Psoas muscle (tissue), 8 donors: ENCODE results near the gene TIMM44. TPM values are rescaled to one million over a fixed set of nuclear protein-coding genes. Genes with fewer than 3 reads are reported as not detected.

ENCODE experiments used
- ATAC-seq, 4 donors: fragments of 200-7000 bp; cut with Tn5 transposase; one replicate each; pipeline ENCODE4 v1.9.1; 2020; ENCODE audit warnings: moderate library complexity in 3 of 4, mild to moderate bottlenecking in 2 of 4
- DNase-seq, 2 donors: peaks; one replicate each; pipeline ENCODE4 v3.0.0-alpha.2; 2020
- H3K27ac ChIP-seq: fragments of 200-600 bp; one replicate; pipeline ENCODE4 v1.8.0; 2022
- H3K27me3 ChIP-seq, 3 donors: fragments of 200-600 bp in 1 of 3; one replicate each; pipeline versions ENCODE4 v1.6.1 to v1.8.0; 2013 to 2022; ENCODE audit warnings: low read length in 2 of 3, mild to moderate bottlenecking in 2 of 3, moderate library complexity in 1 of 3; ENCODE audit not compliant: insufficient read depth in 3 of 3
- H3K36me3 ChIP-seq, 2 donors: fragments of 200-600 bp in 1 of 2; one replicate each; pipeline versions ENCODE4 v1.6.1 to v1.8.0; 2013 to 2022; ENCODE audit warnings: low read depth in 1 of 2, mild to moderate bottlenecking in 1 of 2, moderate library complexity in 1 of 2; ENCODE audit not compliant: insufficient read depth in 1 of 2
- H3K4me1 ChIP-seq: fragments of 200-600 bp; one replicate; pipeline ENCODE4 v1.8.0; 2022
- H3K4me3 ChIP-seq: fragments of 200-600 bp; one replicate; pipeline ENCODE4 v1.8.0; 2022; ENCODE audit warnings: mild to moderate bottlenecking
- H3K9me3 ChIP-seq: fragments of 200-600 bp; one replicate; pipeline ENCODE4 v1.8.0; 2022
- CTCF ChIP-seq: fragments of 200-600 bp; IDR thresholded peaks from one replicate; pipeline ENCODE4 v1.8.0; 2022; ENCODE audit warnings: antibody characterized with exemption
- WGBS, 3 donors: extraction: QIAGEN DNeasy Blood & Tissue Kit; methylation state at CpG; one replicate each; pipeline versions ENCODE4 v1.1.6 to v1.1.7; 2013; 5-methylcytosine and 5-hydroxymethylcytosine counted together
- intact Hi-C, 2 donors: fragments of 100-400 bp; cut with DNase I; formaldehyde crosslinking; loops; one replicate each; pipeline versions ENCODE4 v1.11.0 to v1.14.2; 2022
- polyA plus RNA-seq, 3 donors: library from polyadenylated mRNA; stranded (reverse); fragments of 200-250 nt; gene quantifications; one replicate each; pipeline ENCODE4 v1.2.3, GENCODE V29; 2013
- total RNA-seq, 4 donors: library from RNA; stranded (reverse); fragmentation: NEBNext Ultra II Directional in 2 of 4; extraction: Animal tissue kit (Norgen Biotek cat#: 25700) in 2 of 4; gene quantifications; one replicate each; pipeline versions ENCODE4 v1.2.1 to v1.2.4, GENCODE V29; 2021 to 2023
- donor health status: healthy with polysubstance abuse.
- donor health status: DM: no; HTN: no; CAD: no; lungs with moderate emphysema.
- donor health status: Bipolar disorder and iron deficiency.
- donor health status: healthy.
- donor health status: DM: yes; HTN: yes; CAD: no.
- donor health status: DM: no; HTN: no; CAD: no.
- donor health status: DM: no; HTN: no; CAD: no.
- donor health status: DM: yes; HTN: yes; CAD: no.

TIMM44 gene
- total and polyA plus RNA-seq, 7 donors = 67.0 to 173 (median 95.1) TPM

GRCh38 chr19:7926021-7926726 is 17.3 kb downstream of the TIMM44 start, which contains the start of gene CTXN1:
CTXN1 (minus strand) TSS chr19:7926135; CDS start chr19:7925538, 597 bp downstream.
- H3K27ac ChIP-seq = no peak within 1 kb of the TSS
- intact Hi-C loops = no loop called here
- H3K4me1 ChIP-seq = peaks cover 29% of the 10 kb centered on the region

GRCh38 chr19:7925171-7925851 is 18.2 kb downstream of the TIMM44 start:
- H3K9me3 ChIP-seq = no peaks in the 10 kb centered on the region
- WGBS, 3 donors = 0% methylated on average over 28 to 98 of the region's 98 CpGs
- H3K4me1 ChIP-seq = peaks cover 29% of the 10 kb centered on the region
- peak; percentile 70 for TF ChIP-seq CTCF
- DNase-seq (peak; percentile 80 to 85), ATAC-seq (no peak)
- no peak overlapping the region for H3K27ac ChIP-seq
- peaks cover 3 to 26% of the 10 kb centered on the region in 2 donors for H3K36me3 ChIP-seq
- intact Hi-C loops = loop anchor here in 1 of 2 donors (2.0 kb wide), 1 partner anchor 73 kb away; no protein-coding TSS in a partner anchor
- peak overlapping the region; percentile 55 for H3K4me3 ChIP-seq
- no peaks in the 10 kb centered on the region for H3K27me3 ChIP-seq

More at GRCh38 chr19:7926021-7926726, 17.3 kb downstream of the TIMM44 start, which contains the start of gene CTXN1:
- DNase-seq (peak; percentile 71 to 82), ATAC-seq (peak; percentile 29 to 62 (median 58))
- 7 to 42% (median 14%) methylated on average over 13 to 65 of the region's 65 CpGs for WGBS, 3 donors
- Histone ChIP-seq H3K27me3 (no peaks in the 10 kb centered on the region), H3K9me3 (no peaks in the 10 kb centered on the region), H3K4me3 (peak within 1 kb of the TSS; percentile 57), H3K36me3 (peaks cover 3 to 35% of the 10 kb centered on the region in 2 donors)
- no peak for TF ChIP-seq CTCF

- peak overlapping the region; percentile 55 for H3K4me3 ChIP-seq
- no peak for TF ChIP-seq CTCF
- no peaks in the 10 kb centered on the region for H3K9me3 ChIP-seq
- H3K27me3 ChIP-seq = no peaks in the 10 kb centered on the region
- 31 to 37% (median 31%) methylated on average over 19 to 34 of the region's 34 CpGs for WGBS, 3 donors
- H3K4me1 ChIP-seq = peaks cover 29% of the 10 kb centered on the region
- intact Hi-C loops = loop anchor here in 1 of 2 donors (2.0 kb wide), 1 partner anchor 72 kb away; no protein-coding TSS in a partner anchor
- H3K36me3 ChIP-seq = peaks cover 3 to 21% of the 10 kb centered on the region in 2 donors
- ATAC-seq (no peak), DNase-seq (peak; percentile 21 to 57)
- no peak overlapping the region for H3K27ac ChIP-seq
These were observed 18.8 kb downstream of the TIMM44 start for GRCh38 chr19:7924651-7925170.

GRCh38 chr19:7924241-7924640 is 19.2 kb downstream of the TIMM44 start:
- DNase-seq (no peak), ATAC-seq (no peak)
- Histone ChIP-seq H3K27ac (no peak overlapping the region), H3K36me3 (peaks cover 3 to 19% of the 10 kb centered on the region in 2 donors), H3K4me3 (no peak overlapping the region), H3K9me3 (no peaks in the 10 kb centered on the region), H3K27me3 (no peaks in the 10 kb centered on the region), H3K4me1 (peaks cover 27% of the 10 kb centered on the region)
- WGBS, 3 donors = 62 to 73% (median 70%) methylated on average over 10 to 12 of the region's 12 CpGs
- intact Hi-C loops = loop anchor here in 1 of 2 donors (2.0 kb wide), 1 partner anchor 71 kb away; no protein-coding TSS in a partner anchor
- no peak for TF ChIP-seq CTCF
